Small intestine (tissue), 7 donors: ENCODE results near the gene MRRF. TPM values are rescaled to one million over a fixed set of nuclear protein-coding genes. Genes with fewer than 3 reads are reported as not detected.

Experiments
- DNase-seq, 2 donors: peaks; one replicate each; pipeline versions ENCODE4 v3.0.0 to v3.0.0-alpha.2; 2013
- FAIRE-seq: peaks from 2 replicates; lab custom pipeline; 2012; peaks lifted over from hg19 to GRCh38; lab: Jason Lieb, UNC
- H3K27ac ChIP-seq, 3 donors: one replicate each; pipeline ENCODE4 v1.5.1; 2013; ENCODE audit warnings: low read length in 2 of 3, mild to moderate bottlenecking in 2 of 3, control low read depth in 1 of 3, inconsistent platforms in 1 of 3, low read depth in 1 of 3, moderate library complexity in 1 of 3
- H3K27me3 ChIP-seq, 3 donors: one replicate each; pipeline ENCODE4 v1.6.1; 2013; ENCODE audit warnings: low read length in 3 of 3, inconsistent platforms in 1 of 3; ENCODE audit not compliant: control insufficient read depth in 3 of 3, insufficient read depth in 3 of 3
- H3K36me3 ChIP-seq, 3 donors: one replicate each; pipeline ENCODE4 v1.6.1; 2013; ENCODE audit warnings: low read length in 3 of 3, inconsistent platforms in 1 of 3, low read depth in 1 of 3, mild to moderate bottlenecking in 1 of 3, moderate library complexity in 1 of 3; ENCODE audit not compliant: control insufficient read depth in 3 of 3, insufficient read depth in 2 of 3
- H3K4me1 ChIP-seq, 3 donors: one replicate each; pipeline ENCODE4 v1.6.1; 2013; ENCODE audit warnings: low read length in 2 of 3, inconsistent platforms in 1 of 3, low read depth in 1 of 3, mild to moderate bottlenecking in 1 of 3, moderate library complexity in 1 of 3; ENCODE audit not compliant: control insufficient read depth in 3 of 3, insufficient read depth in 2 of 3
- H3K4me3 ChIP-seq, 3 donors: one replicate each; pipeline ENCODE4 v1.5.1; 2013; ENCODE audit warnings: low read length in 3 of 3, control low read depth in 1 of 3, inconsistent platforms in 1 of 3, low read depth in 1 of 3, mild to moderate bottlenecking in 1 of 3, moderate library complexity in 1 of 3
- H3K9me3 ChIP-seq, 2 donors: one replicate each; pipeline ENCODE4 v1.6.1; 2013; ENCODE audit warnings: low read depth in 1 of 2, low read length in 1 of 2; ENCODE audit not compliant: control insufficient read depth in 2 of 2, insufficient read depth in 1 of 2
- WGBS, 3 donors: extraction: QIAGEN DNeasy Blood & Tissue Kit; methylation state at CpG; one replicate each; pipeline ENCODE4 v1.1.7; 2013; 5-methylcytosine and 5-hydroxymethylcytosine counted together
- polyA plus RNA-seq, 4 donors: library from polyadenylated mRNA; stranded (reverse) in 3 of 4; unstranded in 1 of 4; fragments of 200-250 nt in 3 of 4; fragments of 120-200 nt in 1 of 4; gene quantifications; one replicate each; pipeline versions ENCODE4 v1.2.1 to v1.2.3, GENCODE V29; 2013
- donor health status: healthy with polysubstance abuse.
- donor health status: control.
- donor health status: control.
- donor health status: Bipolar disorder and iron deficiency.
- donor health status: healthy.

The MRRF gene
- polyA plus RNA-seq, 4 donors: 46.2 to 72.7 (median 58.6) TPM

GRCh38 chr9:122254761-122255160 lies 9.9 kb upstream of the MRRF start:
- Histone ChIP-seq H3K9me3 (no peaks in the 10 kb centered on the region), H3K36me3 (peaks cover 11 to 24% (median 13%) of the 10 kb centered on the region in 3 donors), H3K27ac (no peak overlapping the region), H3K4me3 (no peak overlapping the region), H3K4me1 (no peaks in the 10 kb centered on the region), H3K27me3 (no peaks in the 10 kb centered on the region)
- DNase-seq: no peak
- 89 to 92% (median 90%) methylated on average over 3 of the region's 3 CpGs for WGBS, 3 donors
- FAIRE-seq: no peak

GRCh38 chr9:122256206-122256605 lies 8.5 kb upstream of the MRRF start:
- 92 to 96% (median 95%) methylated on average over 5 of the region's 5 CpGs for WGBS, 3 donors
- DNase-seq: no peak
- Histone ChIP-seq H3K9me3 (no peaks in the 10 kb centered on the region), H3K27ac (no peak overlapping the region), H3K4me3 (no peak overlapping the region), H3K27me3 (no peaks in the 10 kb centered on the region), H3K4me1 (no peaks in the 10 kb centered on the region), H3K36me3 (peaks cover 12 to 25% (median 15%) of the 10 kb centered on the region in 3 donors)
- FAIRE-seq: no peak

DNA sequence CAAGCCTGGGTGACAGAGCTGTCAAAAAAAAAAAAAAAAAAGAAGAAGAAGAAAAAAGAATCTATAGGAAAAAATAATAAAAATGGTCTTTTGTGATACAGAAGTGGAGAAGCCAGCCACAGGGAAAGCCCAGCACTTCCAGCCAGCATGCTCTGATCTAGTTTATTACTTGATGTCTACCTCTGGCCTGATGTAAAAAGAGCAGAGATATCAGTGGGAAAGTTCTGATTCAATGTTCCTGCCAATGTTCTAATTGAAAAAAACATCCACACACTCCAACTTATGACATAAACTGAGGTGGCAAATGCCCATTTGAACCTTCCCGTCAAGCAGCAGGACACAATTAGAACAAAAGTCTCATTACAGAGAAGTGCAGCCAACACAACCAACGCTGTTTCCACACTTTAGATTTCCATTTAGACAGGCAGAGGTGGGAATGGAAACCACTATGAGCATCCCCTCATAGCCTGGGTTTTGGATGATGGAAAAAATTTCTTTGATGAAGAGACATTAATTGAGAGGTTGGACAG lies 5.7 kb upstream of the MRRF start:
- Histone ChIP-seq H3K4me3 (no peak overlapping the region), H3K27ac (no peak overlapping the region), H3K27me3 (no peaks in the 10 kb centered on the region), H3K9me3 (no peaks in the 10 kb centered on the region), H3K36me3 (peaks cover 8 to 28% (median 15%) of the 10 kb centered on the region in 3 donors), H3K4me1 (peaks cover 3 to 10% (median 8%) of the 10 kb centered on the region in 3 donors)
- FAIRE-seq (no peak), DNase-seq (no peak)
- 86 to 95% (median 92%) methylated on average over 2 of the region's 2 CpGs for WGBS, 3 donors

GRCh38 chr9:122261469-122261881 lies 3.2 kb upstream of the MRRF start:
- H3K36me3 ChIP-seq: peaks cover 8 to 26% (median 12%) of the 10 kb centered on the region in 3 donors
- H3K27ac ChIP-seq: no peak overlapping the region
- peaks cover 3 to 14% (median 10%) of the 10 kb centered on the region in 3 donors for H3K4me1 ChIP-seq
- no peaks in the 10 kb centered on the region for H3K9me3 ChIP-seq
- DNase-seq: peak; percentile 44 to 76
- no peak for FAIRE-seq
- no peaks in the 10 kb centered on the region for H3K27me3 ChIP-seq
- H3K4me3 ChIP-seq: no peak overlapping the region
- WGBS, 3 donors: 21 to 55% (median 53%) methylated on average over 1 of the region's 1 CpG

DNA sequence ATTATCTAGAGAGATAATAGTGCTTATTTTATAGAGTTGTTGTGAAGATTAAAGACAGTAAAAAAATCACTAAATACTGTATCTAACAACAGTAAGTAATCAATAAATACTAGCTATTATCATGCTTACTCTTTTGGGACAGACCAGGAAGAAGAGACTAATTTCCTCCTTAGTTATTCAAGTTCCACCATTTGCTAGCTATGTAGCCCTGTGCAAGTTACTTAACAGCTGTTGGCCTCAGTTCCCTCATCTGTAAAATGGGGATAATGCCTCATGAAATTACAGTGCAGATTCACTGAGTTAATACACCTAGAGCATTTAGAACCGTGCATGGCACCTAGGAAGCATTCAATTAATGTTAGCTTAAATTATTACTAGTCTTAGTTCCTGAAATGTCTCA lies 2.6 kb upstream of the MRRF start:
- Histone ChIP-seq H3K27ac (no peak overlapping the region), H3K4me1 (peaks cover 3 to 14% (median 10%) of the 10 kb centered on the region in 3 donors), H3K27me3 (no peaks in the 10 kb centered on the region), H3K4me3 (no peak overlapping the region), H3K36me3 (peaks cover 8 to 26% (median 12%) of the 10 kb centered on the region in 3 donors), H3K9me3 (no peaks in the 10 kb centered on the region)
- WGBS, 3 donors: 78 to 90% (median 81%) methylated on average over 1 of the region's 1 CpG
- FAIRE-seq: no peak
- DNase-seq: no peak

- FAIRE-seq (no peak), DNase-seq (no peak)
- peaks cover 3 to 14% (median 10%) of the 10 kb centered on the region in 3 donors for H3K4me1 ChIP-seq
- H3K27ac ChIP-seq: peak overlapping the region; percentile 73 to 95 (median 93)
- no peaks in the 10 kb centered on the region for H3K27me3 ChIP-seq
- H3K36me3 ChIP-seq: peaks cover 7 to 16% (median 9%) of the 10 kb centered on the region in 3 donors
- WGBS, 3 donors: 6 to 11% (median 7%) methylated on average over 13 of the region's 13 CpGs
- H3K4me3 ChIP-seq: peak overlapping the region; percentile 64 to 98 (median 71)
- H3K9me3 ChIP-seq: no peaks in the 10 kb centered on the region
Measured at GRCh38 chr9:122263699-122264349, 858 bp upstream of the MRRF start.

GRCh38 chr9:122265149-122265915 lies 650 bp downstream of the MRRF start:
- peaks cover 3 to 14% (median 10%) of the 10 kb centered on the region in 3 donors for H3K4me1 ChIP-seq
- peak; percentile 60 to 75 for DNase-seq
- H3K9me3 ChIP-seq: no peaks in the 10 kb centered on the region
- peak overlapping the region; percentile 73 to 95 (median 93) for H3K27ac ChIP-seq
- no peaks in the 10 kb centered on the region for H3K27me3 ChIP-seq
- no peak for FAIRE-seq
- WGBS, 3 donors: 3 to 8% (median 3%) methylated on average over 17 of the region's 17 CpGs
- peaks cover 0 to 7% (median 4%) of the 10 kb centered on the region in 3 donors for H3K36me3 ChIP-seq
- H3K4me3 ChIP-seq: peak overlapping the region; percentile 64 to 98 (median 71)

GRCh38 chr9:122268041-122268814 lies 3.5 kb downstream of the MRRF start:
- FAIRE-seq (no peak), DNase-seq (no peak)
- no peaks in the 10 kb centered on the region for H3K27me3 ChIP-seq
- peaks cover 2 to 6% (median 3%) of the 10 kb centered on the region in 3 donors for H3K36me3 ChIP-seq
- peaks cover 3 to 9% (median 5%) of the 10 kb centered on the region in 3 donors for H3K4me1 ChIP-seq
- H3K27ac ChIP-seq: no peak overlapping the region
- H3K4me3 ChIP-seq: no peak overlapping the region
- WGBS, 3 donors: 79 to 94% (median 81%) methylated on average over 6 of the region's 6 CpGs
- H3K9me3 ChIP-seq: no peaks in the 10 kb centered on the region
